Activated CD4-positive, alpha-beta T cell treated with anti-CD3 and anti-CD28 coated beads for 4 hours (primary cell): ENCODE measurements around the gene GRIK1.

ENCODE experiments used
- DNase-seq, 2 donors: peaks; one replicate each; pipeline ENCODE4 v3.0.0-alpha.2; 2020

The GRIK1 gene

DNA sequence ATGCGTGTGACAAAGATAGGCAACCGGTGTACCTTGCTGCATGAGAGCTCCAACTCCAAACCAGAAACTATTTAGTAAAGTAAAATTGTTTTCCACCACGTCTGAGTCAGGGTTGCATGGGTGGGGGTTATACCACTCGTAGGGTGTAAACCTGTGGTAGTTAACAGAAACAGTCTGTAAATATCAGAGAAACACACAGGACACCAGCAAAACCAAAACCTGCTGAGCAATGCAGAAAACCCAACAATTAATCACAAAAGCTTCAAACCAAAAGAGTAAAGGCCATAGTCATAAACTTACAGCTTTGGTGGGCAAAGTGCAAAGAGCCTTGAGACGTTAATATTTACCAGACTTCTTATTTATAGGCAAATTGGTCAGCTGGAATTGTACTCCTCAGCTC, 358.4 kb downstream of the GRIK1 start:
- no peak for DNase-seq

DNA sequence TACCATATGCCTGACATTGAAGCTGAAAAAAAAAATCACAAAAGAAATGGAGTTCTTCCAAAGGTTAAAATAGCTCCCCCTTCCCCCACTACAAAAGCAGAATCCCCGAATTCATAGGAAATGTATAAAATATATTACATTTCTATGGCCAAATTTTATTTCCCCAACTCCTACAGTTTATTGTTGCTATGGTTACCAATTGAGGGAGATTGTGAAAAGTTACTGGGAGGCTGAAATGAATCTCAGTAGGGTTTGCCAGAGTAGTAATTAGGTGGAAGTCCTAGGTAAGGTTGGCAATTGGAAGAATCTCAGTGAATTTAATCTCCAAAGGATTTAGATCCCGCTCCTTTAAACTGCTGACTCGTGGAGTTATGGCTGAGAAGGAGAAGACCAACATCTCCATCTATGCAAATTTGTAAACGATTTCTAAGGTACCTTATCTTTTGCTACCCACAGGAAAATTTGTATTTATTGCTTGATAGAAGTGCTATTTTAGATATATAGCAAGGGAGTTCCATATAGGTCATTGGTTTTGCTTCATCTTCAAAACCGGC, 359.0 kb downstream of the GRIK1 start:
- DNase-seq = no peak

DNA sequence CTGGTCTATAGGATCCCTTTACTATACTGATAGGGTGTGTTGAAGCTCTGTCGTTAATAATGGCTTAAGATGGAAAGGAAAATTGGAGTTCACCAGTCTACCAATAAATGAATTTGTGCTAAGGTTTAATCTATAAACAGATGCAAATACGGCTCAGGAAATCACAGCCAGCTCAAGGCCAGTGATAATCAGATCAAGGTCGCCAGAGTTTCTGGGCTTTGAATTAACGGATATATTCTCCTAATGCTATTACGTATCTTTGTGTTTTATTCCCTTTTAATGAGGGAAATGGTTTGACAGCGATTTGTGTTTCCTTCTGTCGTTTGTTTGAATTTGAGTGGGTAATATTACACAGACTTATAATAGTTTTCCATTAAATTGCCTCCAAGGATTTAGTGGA, 361.5 kb downstream of the GRIK1 start:
- no peak for DNase-seq

DNA sequence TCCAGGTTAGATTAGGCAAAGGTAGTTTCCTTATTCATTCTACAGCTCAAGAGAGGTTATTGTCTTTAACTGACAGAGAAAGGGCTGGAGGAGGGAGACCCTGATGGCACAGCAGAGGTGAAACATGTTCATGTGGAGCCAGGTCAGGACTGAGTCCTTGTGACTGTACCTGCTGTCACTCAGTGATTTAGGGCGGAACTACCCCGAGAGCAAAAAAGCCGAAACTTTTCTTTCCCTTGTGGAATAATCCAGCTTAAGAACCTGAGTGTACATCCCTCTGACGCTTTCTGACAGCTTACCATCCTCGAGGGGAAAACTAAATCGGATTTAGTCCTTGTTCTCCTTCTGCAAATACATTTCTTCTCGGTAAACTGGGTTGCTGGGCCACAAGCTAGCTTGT, 367.8 kb downstream of the GRIK1 start:
- DNase-seq = no peak

DNA sequence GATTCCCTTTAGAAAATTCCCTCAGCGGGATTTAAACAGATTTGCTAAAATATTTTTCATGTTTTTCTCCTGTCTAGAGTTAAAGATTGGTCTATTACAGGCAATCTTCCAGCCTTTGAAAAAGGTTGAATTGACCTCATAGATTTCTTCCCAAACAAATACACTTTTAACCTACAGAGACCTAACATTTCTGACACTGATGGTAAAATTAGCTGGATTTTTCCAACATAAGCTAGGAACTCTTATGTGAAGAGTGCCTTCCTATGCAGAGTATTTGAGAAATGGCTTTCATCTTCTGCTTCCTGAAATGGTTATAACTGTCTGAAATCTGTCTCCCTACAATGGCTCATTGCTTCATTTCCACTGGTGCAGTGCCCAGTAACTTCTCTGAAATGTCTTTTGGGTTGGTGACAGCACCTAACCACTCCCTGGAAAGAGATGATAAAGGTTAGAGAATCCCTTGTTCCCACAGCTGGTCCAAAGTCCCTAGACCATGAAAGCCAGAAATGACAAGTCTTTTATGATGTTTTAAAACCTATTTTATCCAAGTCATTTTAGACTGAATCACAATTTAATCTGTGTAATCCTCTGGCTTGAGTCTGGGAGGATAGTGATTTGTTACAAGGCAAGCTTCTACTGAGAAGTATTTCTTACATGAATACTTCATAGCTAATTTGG, 371.6 kb downstream of the GRIK1 start:
- no peak for DNase-seq

DNA sequence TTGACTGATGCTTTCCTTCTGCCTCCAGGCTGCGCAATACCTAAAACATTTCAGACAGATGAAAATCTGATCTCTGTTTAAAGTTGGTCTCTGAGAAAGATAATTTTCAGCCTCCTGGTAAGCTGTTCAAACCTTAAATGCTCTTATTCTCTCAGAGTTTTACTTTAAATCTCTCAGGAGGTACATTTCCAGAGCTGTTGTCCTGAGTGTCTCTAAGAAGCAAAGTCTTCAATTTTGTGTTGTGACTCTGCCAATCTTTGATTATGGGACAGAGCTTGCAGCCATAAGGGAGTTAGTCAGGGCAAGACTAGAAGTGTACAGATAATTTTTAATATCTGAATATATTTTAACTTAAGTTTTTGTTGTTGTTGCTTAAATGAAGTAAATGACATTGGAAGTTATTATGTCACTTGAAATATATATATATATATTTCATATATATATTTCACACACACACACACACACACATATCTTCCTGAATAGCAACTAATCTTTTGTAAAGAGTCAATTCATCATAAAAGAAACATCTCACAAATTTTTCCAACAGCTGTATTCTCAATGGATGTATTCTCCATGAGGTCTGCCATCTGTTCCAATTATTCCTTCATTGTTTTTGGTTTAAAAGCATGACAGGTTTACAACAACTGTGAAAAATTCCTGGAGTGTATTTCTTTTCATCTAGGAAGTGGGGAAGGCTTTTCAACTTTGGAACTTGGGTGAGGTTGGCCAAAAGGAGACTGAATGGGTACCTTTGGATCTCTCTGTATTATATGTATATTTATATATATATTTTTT, 381.7 kb downstream of the GRIK1 start:
- DNase-seq = no peak

DNA sequence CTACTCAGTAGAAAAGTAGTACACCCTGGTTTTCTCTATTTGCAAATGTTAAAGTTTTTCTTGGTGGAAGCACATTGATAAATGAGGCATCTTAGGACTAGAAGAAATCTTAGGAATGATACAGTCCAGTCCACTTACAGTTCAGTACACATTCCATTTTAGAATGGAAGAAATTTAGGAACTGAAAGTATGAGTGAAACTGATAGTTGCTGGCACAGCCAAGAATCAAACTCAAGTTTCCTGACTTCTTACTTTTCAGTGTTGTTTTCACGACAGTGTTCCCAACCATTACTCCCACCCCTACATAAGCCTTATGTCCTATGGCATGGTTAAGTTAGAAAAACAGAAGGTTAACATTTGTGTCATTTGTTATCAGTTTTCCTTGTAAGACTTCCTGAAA, 382.6 kb downstream of the GRIK1 start:
- DNase-seq = no peak

DNA sequence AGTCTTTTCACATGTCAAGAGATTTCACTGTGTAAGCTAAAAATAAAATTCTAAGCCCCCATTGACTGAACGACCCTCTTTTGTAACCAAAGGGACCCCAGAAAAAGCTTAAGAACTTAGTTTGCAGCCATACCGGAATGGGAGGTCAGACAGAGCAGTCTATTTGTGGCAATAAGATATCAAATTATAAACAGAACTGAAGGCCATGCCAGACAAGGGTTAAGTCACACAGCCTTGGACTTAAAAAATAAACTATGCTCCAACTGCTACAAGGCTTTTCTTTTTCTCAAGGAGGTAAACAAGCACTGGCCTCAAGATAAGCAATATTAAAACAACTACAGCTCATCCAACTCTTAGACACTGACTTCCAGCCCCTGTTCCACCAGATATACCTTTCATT, 384.2 kb downstream of the GRIK1 start:
- DNase-seq = no peak

DNA sequence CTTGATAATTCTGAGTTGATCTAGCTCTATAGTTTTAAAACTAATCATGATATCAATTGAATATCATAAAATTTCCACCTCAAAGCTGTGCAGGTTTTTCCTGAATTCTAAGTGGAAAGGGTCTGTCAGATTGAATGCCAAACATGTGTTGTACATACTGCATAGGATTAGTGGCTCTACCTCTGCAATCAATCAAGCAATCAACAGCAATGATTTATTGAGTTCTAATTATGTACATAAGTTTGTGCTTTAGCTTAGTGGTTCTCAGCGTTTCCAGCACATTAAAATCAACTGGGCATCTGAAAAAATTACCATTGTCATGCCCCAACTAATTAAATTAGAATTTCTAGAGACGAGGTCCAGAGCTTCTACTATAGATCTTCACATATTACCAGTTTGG, 389.6 kb downstream of the GRIK1 start:
- no peak for DNase-seq

DNA sequence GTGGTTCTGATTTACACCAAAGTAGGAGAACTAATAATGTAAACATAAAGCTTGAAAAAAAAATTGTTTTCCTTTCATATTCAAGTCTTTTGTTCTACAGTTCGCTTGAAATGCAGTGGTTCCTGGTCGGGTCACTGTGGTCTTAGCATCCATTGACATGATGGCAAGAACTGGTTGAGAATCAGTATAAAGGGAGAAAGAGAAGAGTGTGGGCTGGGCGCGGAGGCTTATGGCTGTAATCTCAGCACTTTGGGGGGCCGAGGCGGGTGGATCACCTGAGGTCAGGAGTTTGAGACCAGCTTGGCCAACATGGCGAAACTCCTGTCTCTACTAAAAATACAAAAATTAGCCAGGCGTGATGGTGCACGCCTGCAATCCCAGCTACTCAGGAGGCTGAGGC, 390.2 kb downstream of the GRIK1 start:
- DNase-seq = no peak

DNA sequence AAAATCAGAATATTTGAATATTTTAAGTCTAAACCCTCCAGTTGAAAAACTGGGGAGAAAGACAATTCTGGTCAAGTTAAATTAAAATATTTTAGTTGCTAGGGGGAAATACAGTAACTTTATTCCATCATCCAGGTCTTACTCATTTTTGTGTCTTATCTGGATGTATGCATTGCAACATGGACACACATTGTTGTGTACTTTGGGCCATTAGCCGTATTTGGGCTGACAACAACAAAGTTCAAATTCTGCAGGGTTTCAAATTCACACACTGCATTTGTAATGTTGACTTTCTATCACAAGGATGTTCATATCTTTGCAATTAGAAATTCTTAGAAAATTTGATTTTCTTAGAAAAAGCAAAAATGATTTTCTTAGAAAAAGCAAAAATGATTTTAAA, 391.8 kb downstream of the GRIK1 start:
- no peak for DNase-seq

DNA sequence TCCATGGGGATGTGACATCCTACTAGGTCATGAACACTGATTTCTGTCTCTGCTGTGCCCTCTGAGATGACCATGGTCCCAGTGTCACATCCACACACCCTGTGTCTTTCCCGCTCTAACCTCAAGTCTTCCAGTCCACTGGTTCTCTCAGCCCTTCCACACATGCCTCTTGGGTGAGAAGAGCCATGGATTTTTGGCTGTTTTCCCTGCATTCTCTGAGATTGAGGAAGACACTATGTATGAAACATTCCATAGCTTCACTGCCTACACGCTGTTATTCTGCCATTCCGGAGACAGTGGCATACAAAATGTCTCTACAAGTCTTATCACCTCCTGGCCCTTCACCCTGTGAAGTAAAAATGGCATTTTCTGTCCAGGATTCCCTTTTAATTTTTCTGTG, 393.7 kb downstream of the GRIK1 start:
- DNase-seq = no peak

DNA sequence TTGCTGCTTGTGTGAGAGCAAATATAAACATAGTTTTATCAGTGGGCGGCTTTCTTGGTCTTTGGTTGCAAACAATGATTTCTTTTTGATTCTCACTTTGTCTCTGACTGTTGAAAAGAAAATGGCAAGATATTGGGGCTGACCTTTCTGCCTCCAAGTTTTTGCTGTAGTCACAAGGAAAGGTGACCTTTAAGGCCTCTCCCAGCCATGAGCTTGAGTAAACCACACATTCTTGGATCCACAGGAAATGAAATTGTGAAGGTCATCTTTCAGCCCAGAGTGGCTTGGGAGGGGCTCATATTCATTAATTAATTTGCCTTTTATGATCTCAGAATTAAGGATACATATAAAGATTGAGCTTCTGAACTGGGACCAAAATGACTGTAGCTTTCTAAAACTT, 399.5 kb downstream of the GRIK1 start:
- no peak for DNase-seq

DNA sequence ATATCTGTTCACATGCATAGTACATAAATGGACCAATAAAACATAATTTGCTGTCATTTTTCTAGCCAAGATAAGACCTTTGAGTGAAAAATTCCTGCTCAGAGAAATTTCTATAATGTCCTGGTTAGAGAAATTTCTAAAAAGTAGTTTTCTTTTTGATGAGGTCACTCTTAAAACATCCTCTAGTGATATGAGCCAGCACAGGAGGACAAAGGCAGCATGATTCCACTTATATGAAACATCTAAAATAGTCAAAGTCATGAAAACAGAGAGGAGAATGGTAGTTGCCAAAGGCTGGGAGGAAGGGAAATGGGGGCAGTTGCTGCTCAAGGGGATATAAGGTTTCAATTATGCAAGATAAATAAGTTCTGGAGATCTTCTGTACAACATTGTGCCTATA, 401.7 kb downstream of the GRIK1 start:
- no peak for DNase-seq

DNA sequence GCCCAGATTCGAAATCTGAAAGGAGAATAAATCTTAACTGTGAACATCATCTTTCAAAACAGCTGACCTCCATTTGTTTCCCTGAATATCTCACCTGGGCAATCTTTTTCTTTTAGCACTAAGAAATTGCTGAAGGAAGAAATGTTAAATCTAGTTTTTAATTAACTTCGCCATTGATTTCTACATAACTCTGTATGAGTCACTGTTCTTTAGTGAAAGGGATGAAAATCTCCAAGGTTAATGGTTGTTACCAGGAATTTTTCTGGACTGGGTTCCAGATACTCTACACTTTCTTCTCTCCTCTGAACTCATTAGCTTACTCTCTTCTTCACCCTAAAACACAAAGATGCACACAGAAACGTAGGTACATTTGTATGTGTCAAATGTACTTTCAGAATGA, 405.3 kb downstream of the GRIK1 start:
- DNase-seq = no peak

DNA sequence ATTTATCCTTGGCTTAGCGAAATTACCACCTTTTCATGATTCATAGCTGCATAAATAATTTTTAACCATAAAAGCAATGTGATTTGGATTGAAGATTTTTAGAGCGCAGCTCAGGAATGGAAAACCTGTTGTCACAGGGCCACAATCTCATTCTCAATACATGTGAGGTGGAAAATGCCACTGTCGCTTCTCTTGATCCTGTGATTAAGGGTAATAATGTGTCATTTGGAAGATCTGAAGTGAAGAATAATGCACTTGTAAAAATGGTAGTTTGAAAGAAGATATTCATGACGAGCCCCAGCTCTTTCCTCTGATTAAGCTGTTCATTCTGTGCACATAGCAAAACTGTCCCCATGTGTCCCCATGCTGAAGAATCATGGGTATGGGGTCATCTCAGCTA, 410.7 kb downstream of the GRIK1 start:
- DNase-seq = no peak

DNA sequence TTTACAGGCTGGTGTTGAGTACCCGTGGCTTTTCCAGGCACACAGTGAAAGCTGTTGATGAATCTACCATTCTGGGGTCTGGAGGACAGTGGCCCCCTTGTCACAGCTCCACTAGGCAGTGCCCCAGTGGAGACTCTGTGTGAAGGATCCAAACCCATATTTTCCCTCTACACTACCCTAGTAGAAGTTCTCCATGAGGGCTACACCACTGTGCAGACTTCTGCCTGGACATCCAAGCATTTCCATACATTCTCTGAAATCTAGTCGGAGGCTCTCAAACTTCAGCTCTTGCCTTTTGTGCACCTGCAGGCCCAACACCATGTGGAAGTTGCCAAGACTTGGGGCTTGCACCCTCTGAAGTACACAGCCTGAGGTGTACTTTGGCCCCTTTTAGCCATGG, 413.3 kb downstream of the GRIK1 start:
- no peak for DNase-seq

DNA sequence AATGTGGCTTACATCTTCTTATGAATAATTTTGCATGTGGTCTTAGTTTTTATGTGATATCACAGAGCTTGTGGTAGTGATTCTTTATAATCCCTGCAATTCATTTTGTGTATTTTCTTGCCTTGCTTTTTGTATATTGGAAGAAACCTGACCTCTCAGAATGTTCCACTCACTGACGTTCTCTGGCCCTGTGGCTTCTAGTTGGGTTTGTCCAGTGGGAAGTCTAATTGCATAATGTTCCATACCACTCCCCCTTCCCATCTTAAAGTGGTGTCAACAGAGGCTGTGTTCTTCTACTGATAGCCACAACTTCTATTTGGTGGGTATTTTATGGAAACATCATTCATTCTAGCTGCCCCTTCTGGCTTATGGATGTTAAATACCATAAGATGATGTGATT, 415.7 kb downstream of the GRIK1 start:
- DNase-seq = no peak

DNA sequence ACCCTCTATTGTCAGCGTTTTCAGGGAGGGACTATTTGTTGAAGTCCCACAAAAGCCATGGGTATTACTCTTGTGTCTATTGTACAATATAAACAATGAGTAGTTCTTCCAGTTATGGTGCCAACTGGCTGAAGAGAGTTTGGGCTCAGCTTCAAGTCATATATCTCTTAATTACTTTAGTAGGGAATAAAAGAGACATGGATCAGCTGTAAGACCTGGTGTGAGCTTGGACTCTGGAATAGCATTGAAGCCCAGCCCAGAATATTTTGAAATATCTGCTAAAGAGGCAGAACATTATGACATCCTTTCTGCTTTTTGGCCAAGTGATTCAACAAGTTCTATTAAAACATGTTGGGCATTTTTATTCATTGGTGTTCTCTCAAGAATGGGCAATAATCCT, 416.1 kb downstream of the GRIK1 start:
- no peak for DNase-seq

DNA sequence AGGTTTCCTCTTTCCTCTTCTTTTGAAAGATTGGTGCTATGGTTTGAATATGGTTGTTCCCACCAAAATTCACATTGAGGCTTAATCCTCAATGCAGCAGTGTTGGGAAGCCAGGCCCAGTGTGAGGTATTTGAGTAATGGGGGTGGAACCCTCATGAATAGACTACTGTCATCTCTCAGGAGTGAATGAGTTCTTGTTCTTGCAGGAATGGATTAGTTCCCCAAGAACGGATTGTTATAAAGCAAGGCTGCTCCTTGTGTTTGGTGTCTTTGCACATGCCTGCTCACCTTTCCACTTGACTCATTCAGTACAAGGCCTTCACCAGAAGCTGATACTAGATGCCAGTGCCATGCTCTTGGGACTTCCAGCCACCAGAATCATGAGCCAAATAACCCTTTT, 417.9 kb downstream of the GRIK1 start:
- DNase-seq = no peak

DNA sequence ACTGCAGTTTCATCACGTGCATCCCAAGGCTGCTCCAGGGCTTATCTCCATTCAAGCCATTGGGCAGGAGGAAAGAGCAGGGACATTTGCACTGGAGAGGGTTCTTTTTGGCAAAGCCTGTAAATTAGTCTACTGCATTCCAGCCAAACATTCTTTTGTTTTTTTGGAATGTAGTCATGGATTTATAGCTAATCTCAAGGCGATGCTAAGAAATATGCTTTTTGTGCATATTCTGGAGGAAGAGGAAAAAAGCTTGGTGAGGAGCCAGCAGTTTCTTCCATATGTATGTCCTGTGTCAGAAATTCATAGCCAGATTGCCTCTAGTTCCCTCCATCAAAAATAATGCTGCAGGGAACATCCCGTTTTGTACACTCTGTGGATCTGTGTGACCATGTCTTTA, 419.6 kb downstream of the GRIK1 start:
- DNase-seq = no peak

DNA sequence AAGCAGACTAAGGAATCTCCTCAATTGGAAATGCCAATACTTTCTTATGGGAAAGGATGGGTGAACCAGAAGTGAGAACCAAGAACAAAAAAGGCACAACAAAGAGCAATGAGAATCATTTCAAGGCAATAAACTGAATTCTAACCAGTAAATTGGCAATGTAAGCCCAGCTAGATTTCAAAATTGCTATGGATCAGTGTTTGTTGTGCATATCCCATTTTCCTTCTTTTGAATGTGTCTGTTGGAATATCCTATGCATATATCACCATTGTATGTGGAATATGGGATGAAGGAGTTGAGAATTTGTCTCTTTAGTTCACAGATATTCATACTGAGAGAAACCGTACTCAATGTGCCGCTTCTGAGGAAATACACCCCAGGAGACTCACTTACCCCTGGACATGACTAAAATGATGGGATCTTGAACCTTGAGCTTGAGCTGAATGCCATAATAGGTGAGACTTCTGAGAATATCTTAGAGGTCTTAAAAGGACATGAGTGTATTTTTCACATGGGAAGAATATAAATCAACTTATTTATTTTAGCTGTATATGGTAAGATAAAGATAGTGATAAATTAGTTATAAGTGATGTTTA, 425.0 kb downstream of the GRIK1 start:
- DNase-seq = no peak

DNA sequence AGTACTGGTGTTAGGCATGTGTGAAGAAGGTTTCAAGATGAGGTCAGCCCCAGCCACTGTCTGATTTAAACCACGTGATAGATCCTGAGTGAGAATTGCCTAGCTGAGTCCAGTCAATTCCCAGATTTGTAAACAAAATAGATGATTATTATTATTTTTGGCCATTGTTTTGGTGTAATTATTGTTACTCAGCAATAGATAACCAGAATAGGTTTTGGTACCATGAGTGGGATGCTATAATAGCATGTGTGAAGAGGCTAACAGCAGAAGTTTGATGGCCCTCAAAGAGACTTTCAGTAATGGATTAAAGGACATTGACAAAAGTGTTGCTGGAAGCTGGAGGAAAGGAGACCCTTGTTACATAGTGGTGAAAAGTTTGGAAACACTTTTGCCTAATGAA, 426.3 kb downstream of the GRIK1 start:
- DNase-seq = no peak

DNA sequence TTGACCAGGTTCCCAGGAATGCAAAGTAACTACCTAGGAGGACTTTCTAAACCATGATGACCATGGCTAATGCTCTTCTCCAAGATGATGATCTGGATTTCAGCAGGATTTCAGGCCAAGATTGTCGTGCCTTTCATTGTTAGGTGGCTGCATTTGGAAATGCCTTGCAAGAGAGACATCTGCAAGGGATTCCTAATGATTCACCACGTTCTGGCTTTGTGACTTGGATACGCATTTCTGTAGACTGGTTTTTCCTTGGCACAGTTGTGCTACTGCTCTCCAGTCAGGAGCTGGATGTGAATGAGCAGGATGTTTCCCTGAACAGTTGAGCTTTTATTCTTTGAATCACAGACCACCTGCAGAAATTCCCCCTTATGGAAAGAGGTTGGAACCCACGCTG, 428.7 kb downstream of the GRIK1 start:
- no peak for DNase-seq
